Calu3 (cell line): ENCODE data around the gene COMMD1. TPM values are rescaled to one million over a fixed set of nuclear protein-coding genes. Genes with fewer than 3 reads are reported as not detected.
"Not testable (repeated sequence)": the region's sequence is repeated elsewhere in the genome, so short reads cannot be mapped to it uniquely, and the experiment has no call there.

Experiments used
- BruUV-seq: library from RNA; stranded (reverse); fragments of 400-500 nt; replicated peaks from 2 replicates; lab custom pipeline; 2021; lab: Mats Ljungman, UMichigan
- CTCF ChIA-PET: fragments of 300-600 bp; sonication (Branson Sonifier 250); formaldehyde crosslinking; loops from one replicate; lab custom pipeline; 2022; ENCODE audit warnings: antibody characterized with exemption; lab: Charles Lee
- DNase-seq: peaks from one replicate; pipeline ENCODE4 v3.0.0; 2022
- H3K27ac Mint-ChIP-seq: one replicate; pipeline ENCODE4 v1.8.0; 2022; ENCODE audit warnings: mixed read lengths; ENCODE audit not compliant: unreplicated experiment
- H3K27me3 Mint-ChIP-seq: one replicate; pipeline ENCODE4 v1.8.0; 2022; ENCODE audit warnings: mixed read lengths; ENCODE audit not compliant: unreplicated experiment
- H3K36me3 Mint-ChIP-seq: one replicate; pipeline ENCODE4 v1.8.0; 2022; ENCODE audit warnings: mild to moderate bottlenecking, moderate library complexity, mixed read lengths; ENCODE audit not compliant: insufficient read depth, unreplicated experiment
- H3K4me1 Mint-ChIP-seq: one replicate; pipeline ENCODE4 v1.8.0; 2022; ENCODE audit warnings: mild to moderate bottlenecking, low read depth, mixed read lengths; ENCODE audit not compliant: unreplicated experiment
- H3K4me3 Mint-ChIP-seq: one replicate; pipeline ENCODE4 v1.8.0; 2022; ENCODE audit warnings: mild to moderate bottlenecking, low read depth, moderate library complexity, mixed read lengths; ENCODE audit not compliant: unreplicated experiment
- H3K9me3 Mint-ChIP-seq: one replicate; pipeline ENCODE4 v1.8.0; 2022; ENCODE audit warnings: low read depth, mixed read lengths; ENCODE audit not compliant: unreplicated experiment
- intact Hi-C: fragments of 100-400 bp; cut with micrococcal nuclease; formaldehyde crosslinking; loops from one replicate; pipeline ENCODE4 v1.10.0; 2022; ENCODE audit not compliant: unreplicated experiment
- total RNA-seq: library from RNA; stranded (reverse); gene quantifications from 2 replicates; pipeline ENCODE4 v1.2.3, GENCODE V29; 2022
- TF ChIP-seq, protein P1 (sequence below): fragments of 200-600 bp; IDR thresholded peaks from one replicate; pipeline ENCODE4 v1.8.0; 2022; ENCODE audit warnings: antibody characterized with exemption; ENCODE audit not compliant: unreplicated experiment

Gene COMMD1
- total RNA-seq, 1 experiment from 2014 or later, result 19.4 TPM

DNA sequence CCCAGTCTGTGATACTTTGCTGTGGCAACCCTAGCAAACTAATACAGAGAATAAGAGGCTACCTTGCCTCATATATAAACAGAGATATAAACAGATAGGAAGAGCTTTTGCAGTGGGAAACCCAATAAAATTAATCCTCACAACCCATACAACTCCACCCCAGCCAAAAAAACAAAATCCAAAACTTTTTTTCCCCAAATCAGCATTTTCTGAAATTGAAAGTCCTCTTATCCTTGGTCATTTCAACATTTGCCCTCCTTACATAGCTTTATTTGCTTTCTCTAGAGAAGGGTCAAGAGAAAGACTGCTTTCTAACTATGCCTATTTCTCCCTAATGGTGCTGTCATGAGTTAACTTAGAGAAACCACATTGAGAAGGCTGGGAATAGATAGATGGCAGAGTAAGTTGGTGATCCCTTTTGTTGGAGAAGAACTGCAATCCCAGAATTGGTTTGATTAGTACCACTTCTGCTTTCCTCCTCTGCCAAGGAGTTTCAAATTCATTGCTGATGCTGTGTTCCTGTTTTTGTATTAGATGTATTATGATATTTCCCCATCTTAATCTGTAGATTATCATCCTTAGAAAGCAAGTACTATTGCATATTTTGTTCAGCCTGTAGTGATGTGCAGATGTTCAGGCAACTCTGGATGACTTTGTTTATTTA lies 214.0 kb downstream of the COMMD1 start:
- H3K9me3 Mint-ChIP-seq, result no peaks in the 10 kb centered on the region

DNA sequence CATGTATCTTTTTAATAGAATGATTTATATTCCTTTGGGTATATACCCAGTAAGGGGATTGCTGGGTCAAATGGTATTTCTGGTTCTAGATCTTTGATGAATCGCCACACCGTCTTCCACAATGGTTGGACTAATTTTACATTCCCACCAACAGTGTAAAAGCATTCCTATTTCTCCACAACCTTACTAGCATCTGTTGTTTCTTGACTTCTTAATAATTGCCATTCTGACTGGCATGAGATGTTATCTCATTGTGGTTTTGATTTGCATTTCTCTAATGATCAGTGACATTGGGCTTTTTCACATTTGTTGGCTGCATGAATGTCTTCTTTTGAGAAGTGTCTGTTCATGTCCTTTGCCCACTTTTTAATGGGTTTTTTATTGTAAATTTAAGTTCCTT lies 220.8 kb downstream of the COMMD1 start:
- H3K4me3 Mint-ChIP-seq, H3K27ac Mint-ChIP-seq, BruUV-seq, H3K27me3 Mint-ChIP-seq, H3K9me3 Mint-ChIP-seq, H3K36me3 Mint-ChIP-seq, intact Hi-C loops, CTCF ChIA-PET, DNase-seq, H3K4me1 Mint-ChIP-seq: not testable (repeated sequence)

More for the DNA sequence above, 214.0 kb downstream of the COMMD1 start:
- CTCF ChIA-PET, result no interaction called here
- no peak overlapping the region for H3K27ac Mint-ChIP-seq
- TF ChIP-seq, protein P1, sequence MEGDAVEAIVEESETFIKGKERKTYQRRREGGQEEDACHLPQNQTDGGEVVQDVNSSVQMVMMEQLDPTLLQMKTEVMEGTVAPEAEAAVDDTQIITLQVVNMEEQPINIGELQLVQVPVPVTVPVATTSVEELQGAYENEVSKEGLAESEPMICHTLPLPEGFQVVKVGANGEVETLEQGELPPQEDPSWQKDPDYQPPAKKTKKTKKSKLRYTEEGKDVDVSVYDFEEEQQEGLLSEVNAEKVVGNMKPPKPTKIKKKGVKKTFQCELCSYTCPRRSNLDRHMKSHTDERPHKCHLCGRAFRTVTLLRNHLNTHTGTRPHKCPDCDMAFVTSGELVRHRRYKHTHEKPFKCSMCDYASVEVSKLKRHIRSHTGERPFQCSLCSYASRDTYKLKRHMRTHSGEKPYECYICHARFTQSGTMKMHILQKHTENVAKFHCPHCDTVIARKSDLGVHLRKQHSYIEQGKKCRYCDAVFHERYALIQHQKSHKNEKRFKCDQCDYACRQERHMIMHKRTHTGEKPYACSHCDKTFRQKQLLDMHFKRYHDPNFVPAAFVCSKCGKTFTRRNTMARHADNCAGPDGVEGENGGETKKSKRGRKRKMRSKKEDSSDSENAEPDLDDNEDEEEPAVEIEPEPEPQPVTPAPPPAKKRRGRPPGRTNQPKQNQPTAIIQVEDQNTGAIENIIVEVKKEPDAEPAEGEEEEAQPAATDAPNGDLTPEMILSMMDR, result no peak
- H3K27me3 Mint-ChIP-seq, result no peaks in the 10 kb centered on the region
- intact Hi-C loops, result no loop called here
- no TSS peak for BruUV-seq
- no peaks in the 10 kb centered on the region for H3K4me1 Mint-ChIP-seq
- DNase-seq, result no peak
- H3K4me3 Mint-ChIP-seq, result no peak overlapping the region
- no peaks in the 10 kb centered on the region for H3K36me3 Mint-ChIP-seq

DNA sequence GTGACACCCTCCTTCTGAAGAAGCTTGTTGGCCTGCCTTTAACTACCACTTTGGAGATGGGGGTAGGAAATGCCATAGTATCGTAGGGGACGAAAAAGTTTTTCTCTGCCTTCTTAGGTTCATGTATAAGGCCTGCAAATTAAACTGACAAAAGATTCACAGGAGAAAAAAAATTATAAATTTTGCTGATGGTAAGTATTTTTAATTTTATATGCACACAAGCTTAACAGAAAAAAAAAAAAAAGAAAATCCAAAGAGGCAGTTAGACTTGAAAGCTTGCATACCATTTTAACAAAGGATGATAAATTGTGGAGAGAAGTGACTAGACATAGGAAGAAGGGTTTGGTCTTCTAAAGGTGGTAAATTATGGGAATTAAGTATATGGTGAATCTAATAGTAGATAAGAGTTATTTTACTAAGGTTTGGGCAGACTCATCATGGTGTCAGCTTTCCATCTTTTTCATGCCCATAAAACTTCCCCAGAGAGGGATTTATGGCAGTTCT lies 227.9 kb downstream of the COMMD1 start:
- CTCF ChIA-PET, result interaction anchor here (0.7 kb wide), 1 partner anchor 354 kb away, joined by 3 read pairs; no protein-coding TSS in a partner anchor
- TF ChIP-seq, protein P1, result no peak
- BruUV-seq, result no TSS peak
- Mint-ChIP-seq H3K27me3 (no peaks in the 10 kb centered on the region), H3K9me3 (no peaks in the 10 kb centered on the region), H3K4me1 (no peaks in the 10 kb centered on the region), H3K27ac (no peak overlapping the region), H3K4me3 (no peak overlapping the region), H3K36me3 (no peaks in the 10 kb centered on the region)
- DNase-seq, result no peak
- intact Hi-C loops, result no loop called here

DNA sequence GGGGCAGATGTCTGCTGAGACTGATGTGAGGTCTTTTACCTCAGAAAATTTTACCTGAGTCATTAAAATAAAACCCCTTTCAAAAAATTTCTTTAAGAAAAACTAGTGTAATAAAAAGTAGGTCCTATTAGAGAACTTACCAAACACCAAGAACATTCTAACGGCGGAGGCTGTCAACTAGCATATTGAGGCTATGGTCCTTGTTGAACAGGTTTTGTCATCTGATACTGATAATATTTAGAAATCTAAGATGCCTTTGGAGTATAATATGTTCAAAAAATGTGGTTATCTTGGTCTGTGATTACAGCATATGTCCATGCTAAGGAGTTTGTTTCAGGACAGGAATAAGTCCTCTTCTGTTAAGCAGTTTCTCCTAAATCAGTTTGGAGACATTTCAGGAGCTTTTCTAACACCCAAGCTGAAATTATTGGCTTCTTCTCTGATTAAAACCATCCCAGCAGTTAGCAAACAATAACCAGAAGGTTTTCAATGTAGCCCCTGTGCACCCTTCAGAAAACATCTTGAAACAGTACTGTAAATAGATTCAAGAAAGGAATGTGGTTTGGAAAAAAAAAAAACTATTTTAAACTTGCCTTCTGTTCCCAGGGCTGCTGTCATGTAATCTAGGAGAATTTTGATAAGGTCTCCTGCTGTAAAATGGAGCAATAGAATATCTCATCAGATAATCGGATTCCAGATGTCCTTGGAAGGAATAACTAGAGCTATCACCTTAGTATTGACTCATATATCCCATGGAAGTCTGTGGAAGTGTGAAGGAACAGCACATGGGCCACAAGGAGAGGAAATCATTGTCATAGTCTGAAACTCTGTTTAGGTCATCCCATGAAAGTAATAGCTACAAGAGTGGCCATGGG lies 231.7 kb downstream of the COMMD1 start:
- intact Hi-C loops, result no loop called here
- Mint-ChIP-seq H3K9me3 (no peaks in the 10 kb centered on the region), H3K27ac (no peak overlapping the region), H3K36me3 (no peaks in the 10 kb centered on the region), H3K4me1 (no peaks in the 10 kb centered on the region), H3K4me3 (no peak overlapping the region), H3K27me3 (no peaks in the 10 kb centered on the region)
- DNase-seq, result no peak
- no TSS peak for BruUV-seq
- CTCF ChIA-PET, result no interaction called here
- TF ChIP-seq, protein P1, result no peak
